GM21360 (cell line): ENCODE results near the gene ATP2A1.
A peak's percentile ranks its signal among the peaks of the same experiment; 100 is the strongest.
"Not testable (repeated sequence)": the region's sequence is repeated elsewhere in the genome, so short reads cannot be mapped to it uniquely, and the experiment has no call there.

Source experiments
- ATAC-seq: cut with Tn5 transposase; IDR thresholded peaks from one replicate; pipeline ENCODE4 v1.9.1; 2021; ENCODE audit warnings: mild to moderate bottlenecking, moderate library complexity; ENCODE audit not compliant: unreplicated experiment

ATP2A1 gene

GRCh38 chr16:28858421-28858820, 19.9 kb upstream of the ATP2A1 start:
- no peak for ATAC-seq

GRCh38 chr16:28859326-28859725, 19.0 kb upstream of the ATP2A1 start:
- no peak for ATAC-seq

- no peak for ATAC-seq
These were observed 14.1 kb upstream of the ATP2A1 start for GRCh38 chr16:28863929-28864793.

DNA sequence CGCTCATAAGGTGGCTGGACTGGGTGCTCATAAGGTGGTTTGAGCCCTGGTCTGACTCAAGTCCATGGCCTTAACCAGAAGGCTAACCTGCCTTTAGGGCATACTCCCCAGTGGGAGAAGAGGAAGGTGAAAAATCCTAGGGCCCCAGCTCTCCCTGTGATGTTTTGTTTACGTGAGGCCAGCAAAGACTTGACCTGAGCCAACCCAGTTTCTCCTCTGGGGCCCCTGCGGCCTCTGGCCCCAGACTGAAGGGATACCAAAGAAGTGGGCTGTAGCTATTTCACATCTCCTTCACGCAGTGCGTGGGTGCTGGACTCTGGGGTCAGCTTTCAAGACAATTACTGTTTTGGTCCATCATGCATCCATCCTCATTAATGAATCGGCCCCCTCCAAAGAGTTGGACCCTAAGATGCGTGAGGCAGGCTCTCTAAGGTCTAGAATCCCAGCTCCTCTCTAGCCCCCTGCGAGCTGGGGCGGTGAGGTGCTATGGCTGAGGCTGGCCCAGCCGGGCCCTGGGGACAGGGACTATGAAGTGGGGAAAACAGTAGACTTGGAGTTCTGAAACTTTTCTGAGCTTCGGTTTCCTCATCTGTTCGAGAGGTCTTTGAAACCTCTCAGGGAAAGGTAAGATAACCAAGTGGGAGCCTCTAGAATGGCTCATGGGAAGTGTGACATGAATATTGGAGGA, 13.1 kb upstream of the ATP2A1 start:
- no peak for ATAC-seq

- ATAC-seq: no peak
These were observed 12.4 kb upstream of the ATP2A1 start for GRCh38 chr16:28865722-28866453.

- ATAC-seq: no peak
These were observed 11.9 kb upstream of the ATP2A1 start for GRCh38 chr16:28866454-28866804.

DNA sequence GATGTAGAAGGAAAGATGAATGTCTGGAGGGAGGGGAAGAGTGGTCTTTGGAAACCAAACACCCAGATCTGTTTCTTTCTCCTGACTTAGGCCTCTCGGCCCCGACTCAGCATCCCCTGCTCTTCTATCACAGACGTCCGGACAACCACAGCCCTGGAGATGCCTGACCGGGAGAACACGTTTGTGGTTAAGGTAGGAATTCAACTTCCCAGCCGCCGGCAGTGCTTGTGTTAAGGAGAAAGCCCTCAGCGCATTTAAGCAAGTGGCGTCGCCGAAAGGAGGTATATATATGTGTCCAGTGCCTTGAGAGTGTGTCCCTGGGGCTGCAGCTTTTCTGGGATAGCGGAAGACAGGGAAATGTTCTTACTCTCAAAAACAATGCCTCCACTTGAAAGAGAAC, 11.0 kb upstream of the ATP2A1 start:
- ATAC-seq: no peak

DNA sequence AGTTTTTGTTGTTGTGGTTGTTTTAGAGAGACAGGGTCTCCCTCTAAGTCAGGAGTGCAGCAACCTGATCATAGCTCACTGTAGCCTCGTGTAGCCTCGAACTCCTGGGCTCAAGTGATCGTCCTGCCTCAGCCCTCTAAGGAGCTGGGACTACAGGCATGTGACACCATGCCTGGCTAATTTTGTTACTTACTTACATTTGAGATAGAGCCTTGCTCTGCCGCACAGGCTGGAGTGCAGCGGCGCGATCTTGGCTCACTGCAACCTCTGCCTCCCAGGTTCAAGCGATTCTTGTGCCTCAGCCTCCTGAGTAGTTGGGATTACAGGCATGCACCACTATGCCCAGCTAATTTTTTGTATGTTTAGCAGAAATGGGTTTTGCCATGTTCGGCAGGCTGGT, 10.6 kb upstream of the ATP2A1 start:
- ATAC-seq: not testable (repeated sequence)

GRCh38 chr16:28869201-28869600, 9.1 kb upstream of the ATP2A1 start:
- no peak for ATAC-seq

DNA sequence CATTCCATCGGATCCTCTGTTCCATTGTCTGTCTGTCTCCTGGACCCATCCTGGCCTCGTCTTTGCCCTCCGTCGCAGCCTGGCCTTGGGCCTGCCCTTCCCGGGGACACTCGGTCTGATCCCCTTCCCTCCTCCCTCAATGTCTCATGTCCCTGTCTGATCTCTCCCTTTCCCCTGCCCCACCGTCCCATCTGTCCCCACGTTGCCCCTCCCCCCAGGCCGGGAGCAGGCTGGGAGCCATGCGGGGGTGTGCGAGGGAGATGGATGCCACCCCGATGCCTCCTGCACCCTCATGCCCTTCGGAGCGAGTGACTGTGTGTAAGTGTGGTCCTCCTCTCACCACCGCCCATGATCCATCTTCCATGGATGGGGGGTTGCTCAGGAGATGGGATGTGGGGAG, 5.3 kb upstream of the ATP2A1 start:
- ATAC-seq: no peak

DNA sequence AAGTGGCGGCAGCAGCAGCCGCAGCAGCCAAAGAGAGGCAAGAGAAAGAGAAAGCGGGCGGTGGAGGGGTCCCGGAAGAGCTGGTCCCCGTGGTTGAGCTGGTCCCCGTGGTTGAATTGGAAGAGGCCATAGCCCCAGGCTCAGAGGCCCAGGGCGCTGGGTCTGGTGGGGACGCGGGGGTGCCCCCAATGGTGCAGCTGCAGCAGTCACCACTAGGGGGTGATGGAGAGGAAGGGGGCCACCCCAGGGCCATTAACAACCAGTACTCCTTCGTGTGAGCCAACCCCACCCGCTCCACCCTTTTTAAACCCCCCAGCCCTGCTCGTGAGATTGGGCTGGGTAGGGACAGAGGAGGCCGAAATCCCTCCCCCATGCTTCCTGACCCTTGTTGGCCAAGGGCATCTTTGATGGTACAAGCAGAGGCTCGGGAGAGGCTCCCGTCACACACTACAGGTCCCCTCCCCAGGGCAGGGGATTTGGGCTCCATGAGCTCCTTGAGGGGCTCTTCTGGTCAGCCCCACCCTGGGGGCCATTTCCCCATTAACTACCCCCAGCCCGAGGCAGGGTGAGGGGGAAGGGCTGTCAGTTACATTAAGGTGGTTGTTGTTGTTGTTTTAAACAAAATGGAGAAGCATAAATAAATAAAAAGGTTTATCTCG, 4.6 kb upstream of the ATP2A1 start:
- no peak for ATAC-seq

DNA sequence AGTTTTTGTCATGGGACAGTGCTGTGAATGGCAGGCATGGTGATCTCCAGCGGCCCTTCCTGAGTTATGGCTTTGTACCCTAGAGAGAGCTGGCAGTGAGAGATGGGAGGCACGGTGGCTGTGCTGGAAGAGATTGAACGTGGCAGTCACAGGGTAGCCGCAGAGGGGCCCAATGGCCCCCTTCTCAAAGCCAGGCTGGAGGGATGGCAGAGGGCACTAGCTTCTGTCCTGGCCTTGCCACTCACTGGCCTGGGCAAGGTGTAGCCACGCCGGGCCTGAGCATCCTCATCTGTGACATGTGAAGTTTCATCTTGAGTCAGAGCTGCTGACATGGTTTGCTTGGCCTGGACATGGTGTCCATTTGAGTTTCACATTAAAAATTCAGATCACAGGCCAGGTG, 3.9 kb upstream of the ATP2A1 start:
- ATAC-seq: no peak

GRCh38 chr16:28875134-28876018, 2.9 kb upstream of the ATP2A1 start:
- no peak for ATAC-seq

- no peak for ATAC-seq
These were observed 2.1 kb upstream of the ATP2A1 start for GRCh38 chr16:28876019-28876659.

GRCh38 chr16:28876973-28877654, 1.2 kb upstream of the ATP2A1 start:
- no peak for ATAC-seq

DNA sequence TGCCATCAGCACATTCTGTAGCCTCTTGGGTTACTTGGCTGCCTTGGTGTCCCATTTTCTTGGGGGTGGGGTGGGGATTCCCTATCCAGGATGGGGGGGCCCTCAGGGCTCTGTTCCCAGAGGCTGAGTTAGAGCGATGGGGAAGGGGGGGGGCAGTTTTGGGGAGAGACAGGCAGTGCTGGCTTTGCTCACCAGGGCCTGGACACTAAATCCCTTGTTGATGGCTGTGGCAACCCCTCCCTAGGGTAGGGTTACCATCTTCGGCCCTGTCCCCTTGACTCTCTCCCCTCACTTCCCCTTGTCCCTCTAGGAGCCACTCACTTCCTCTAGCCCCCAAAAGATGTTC, 660 bp upstream of the ATP2A1 start:
- no peak for ATAC-seq

DNA sequence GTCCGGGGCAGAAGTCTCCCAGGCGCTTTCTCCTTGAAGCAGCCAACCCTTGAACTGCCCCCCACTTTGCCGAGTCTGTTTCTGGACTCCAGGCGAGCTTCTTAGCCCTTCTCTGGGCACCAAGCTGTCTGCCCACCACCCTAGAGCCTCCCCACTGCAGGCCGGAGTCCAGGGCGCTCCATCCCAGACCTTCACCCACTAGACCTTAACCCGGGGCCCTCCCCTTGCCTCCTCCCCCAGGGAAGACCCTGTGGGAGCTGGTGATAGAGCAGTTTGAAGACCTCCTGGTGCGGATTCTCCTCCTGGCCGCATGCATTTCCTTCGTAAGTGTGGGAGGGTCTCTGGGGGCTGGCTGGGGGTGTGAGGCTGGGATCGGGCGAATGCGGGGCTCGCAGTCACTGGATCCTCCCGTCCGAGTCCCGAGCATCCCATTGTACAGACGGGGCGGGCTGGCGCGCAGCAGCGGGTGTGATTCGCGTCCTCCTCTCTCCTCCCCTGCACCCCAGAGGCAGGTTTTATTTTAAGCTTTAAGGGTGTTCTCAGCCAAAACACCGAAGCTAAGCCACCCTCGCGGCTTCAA, 1.1 kb downstream of the ATP2A1 start:
- ATAC-seq: peak; percentile 3

DNA sequence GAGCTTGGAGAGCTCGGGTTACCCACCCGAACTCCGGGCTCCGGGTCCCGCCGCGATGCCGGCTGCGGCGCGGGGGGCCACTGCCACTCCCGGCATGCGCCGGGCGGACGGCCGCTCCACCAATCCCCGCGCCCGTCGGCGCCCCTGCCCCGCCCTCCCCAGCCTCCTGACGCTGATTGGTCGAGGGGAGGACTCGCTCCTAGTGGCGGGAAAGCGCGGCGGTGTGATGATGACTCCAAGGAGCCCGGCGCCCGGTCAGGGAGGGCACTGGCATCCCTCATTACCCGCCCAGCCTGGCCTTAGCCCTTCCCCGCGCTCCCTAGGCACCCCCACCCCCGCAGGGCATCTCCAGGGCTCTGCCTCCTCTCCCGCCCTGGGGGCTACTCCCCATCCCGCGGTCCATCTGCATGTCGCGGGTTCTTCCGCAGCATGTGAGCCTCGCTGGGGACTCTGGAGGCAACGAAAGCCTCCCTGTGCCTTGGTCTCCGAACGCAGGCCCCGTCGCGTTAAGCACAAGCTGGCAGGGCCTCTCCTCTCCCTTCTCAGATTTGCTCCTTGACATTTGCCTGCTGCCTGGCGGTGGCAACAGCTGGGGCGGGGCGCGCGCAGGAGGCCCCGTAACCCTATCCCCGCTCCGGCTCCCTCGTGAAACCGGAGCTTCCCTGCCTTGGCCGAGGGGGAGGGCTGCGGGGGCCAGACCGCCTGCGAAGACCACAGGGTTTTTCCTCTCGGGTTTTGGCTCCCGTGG, 1.7 kb downstream of the ATP2A1 start:
- ATAC-seq: peak; percentile 73
